ENCODE measurements around the gene FHIT. TPM values are rescaled to one million over a fixed set of nuclear protein-coding genes. Genes with fewer than 3 reads are reported as not detected.

Gene FHIT
- total RNA-seq, 1 donor from 2014 or later, result 20.2 TPM

DNA sequence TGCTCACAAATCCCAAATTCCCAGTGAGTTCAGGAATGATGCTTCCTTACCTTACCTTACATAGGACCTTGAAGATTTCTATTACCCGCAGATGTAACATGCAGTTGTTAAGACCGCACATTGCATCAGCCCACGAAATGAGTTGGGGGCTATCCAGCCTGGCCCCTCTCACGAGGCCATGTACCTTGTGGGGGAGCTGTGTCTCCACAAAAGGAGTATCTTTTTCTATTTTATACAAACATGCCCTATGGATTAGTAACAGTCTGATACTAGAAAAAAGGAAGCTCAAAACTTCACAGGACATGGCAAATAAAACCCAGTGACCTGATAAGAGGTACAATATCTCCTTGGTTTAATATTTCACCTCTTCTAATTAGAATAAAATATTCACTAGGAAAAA lies 1114.7 kb downstream of the FHIT start:
- DNase-seq (ENCODE audit: low spot score), result no peak
- H3K27me3 Mint-ChIP-seq (ENCODE audit: unreplicated experiment), result peaks cover 2% of the 10 kb centered on the region
- H3K9me3 Mint-ChIP-seq (ENCODE audit: unreplicated experiment), result no peaks in the 10 kb centered on the region
- no peaks in the 10 kb centered on the region for H3K4me1 Mint-ChIP-seq (ENCODE audit: unreplicated experiment)
- H3K27ac Mint-ChIP-seq (ENCODE audit: unreplicated experiment), result no peak overlapping the region
- TF ChIP-seq, protein P1, sequence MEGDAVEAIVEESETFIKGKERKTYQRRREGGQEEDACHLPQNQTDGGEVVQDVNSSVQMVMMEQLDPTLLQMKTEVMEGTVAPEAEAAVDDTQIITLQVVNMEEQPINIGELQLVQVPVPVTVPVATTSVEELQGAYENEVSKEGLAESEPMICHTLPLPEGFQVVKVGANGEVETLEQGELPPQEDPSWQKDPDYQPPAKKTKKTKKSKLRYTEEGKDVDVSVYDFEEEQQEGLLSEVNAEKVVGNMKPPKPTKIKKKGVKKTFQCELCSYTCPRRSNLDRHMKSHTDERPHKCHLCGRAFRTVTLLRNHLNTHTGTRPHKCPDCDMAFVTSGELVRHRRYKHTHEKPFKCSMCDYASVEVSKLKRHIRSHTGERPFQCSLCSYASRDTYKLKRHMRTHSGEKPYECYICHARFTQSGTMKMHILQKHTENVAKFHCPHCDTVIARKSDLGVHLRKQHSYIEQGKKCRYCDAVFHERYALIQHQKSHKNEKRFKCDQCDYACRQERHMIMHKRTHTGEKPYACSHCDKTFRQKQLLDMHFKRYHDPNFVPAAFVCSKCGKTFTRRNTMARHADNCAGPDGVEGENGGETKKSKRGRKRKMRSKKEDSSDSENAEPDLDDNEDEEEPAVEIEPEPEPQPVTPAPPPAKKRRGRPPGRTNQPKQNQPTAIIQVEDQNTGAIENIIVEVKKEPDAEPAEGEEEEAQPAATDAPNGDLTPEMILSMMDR (IDR thresholded peaks at IDR 0.05; ENCODE audit: unreplicated experiment), result no peak
- H3K4me3 Mint-ChIP-seq (ENCODE audit: unreplicated experiment), result no peak overlapping the region
- H3K36me3 Mint-ChIP-seq (ENCODE audit: low read depth, unreplicated experiment), result no peaks in the 10 kb centered on the region

DNA sequence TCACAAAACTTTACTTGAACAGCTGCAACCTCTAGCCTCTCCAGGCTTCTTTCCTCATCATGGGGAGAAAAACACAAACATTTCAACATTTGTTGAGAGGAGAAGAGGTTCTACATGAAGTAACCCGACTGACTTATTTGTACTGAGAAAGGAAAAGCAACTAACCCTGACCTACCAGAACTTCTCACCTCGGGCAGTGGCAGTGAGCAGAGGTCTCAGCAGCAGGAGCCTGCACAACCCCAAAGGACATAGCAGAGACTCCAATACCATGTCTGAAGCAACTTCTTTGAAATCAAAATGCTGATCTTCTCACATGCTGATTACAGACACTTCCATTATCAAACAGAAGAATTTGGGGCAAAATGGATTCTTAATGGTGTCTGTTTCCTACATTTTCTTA lies 1115.8 kb downstream of the FHIT start:
- H3K27ac Mint-ChIP-seq (ENCODE audit: unreplicated experiment), result no peak overlapping the region
- no peak for DNase-seq (ENCODE audit: low spot score)
- H3K4me3 Mint-ChIP-seq (ENCODE audit: unreplicated experiment), result no peak overlapping the region
- no peaks in the 10 kb centered on the region for H3K36me3 Mint-ChIP-seq (ENCODE audit: low read depth, unreplicated experiment)
- peaks cover 2% of the 10 kb centered on the region for H3K27me3 Mint-ChIP-seq (ENCODE audit: unreplicated experiment)
- TF ChIP-seq, protein P1 (IDR thresholded peaks at IDR 0.05; ENCODE audit: unreplicated experiment), result no peak
- no peaks in the 10 kb centered on the region for H3K9me3 Mint-ChIP-seq (ENCODE audit: unreplicated experiment)
- no peaks in the 10 kb centered on the region for H3K4me1 Mint-ChIP-seq (ENCODE audit: unreplicated experiment)

DNA sequence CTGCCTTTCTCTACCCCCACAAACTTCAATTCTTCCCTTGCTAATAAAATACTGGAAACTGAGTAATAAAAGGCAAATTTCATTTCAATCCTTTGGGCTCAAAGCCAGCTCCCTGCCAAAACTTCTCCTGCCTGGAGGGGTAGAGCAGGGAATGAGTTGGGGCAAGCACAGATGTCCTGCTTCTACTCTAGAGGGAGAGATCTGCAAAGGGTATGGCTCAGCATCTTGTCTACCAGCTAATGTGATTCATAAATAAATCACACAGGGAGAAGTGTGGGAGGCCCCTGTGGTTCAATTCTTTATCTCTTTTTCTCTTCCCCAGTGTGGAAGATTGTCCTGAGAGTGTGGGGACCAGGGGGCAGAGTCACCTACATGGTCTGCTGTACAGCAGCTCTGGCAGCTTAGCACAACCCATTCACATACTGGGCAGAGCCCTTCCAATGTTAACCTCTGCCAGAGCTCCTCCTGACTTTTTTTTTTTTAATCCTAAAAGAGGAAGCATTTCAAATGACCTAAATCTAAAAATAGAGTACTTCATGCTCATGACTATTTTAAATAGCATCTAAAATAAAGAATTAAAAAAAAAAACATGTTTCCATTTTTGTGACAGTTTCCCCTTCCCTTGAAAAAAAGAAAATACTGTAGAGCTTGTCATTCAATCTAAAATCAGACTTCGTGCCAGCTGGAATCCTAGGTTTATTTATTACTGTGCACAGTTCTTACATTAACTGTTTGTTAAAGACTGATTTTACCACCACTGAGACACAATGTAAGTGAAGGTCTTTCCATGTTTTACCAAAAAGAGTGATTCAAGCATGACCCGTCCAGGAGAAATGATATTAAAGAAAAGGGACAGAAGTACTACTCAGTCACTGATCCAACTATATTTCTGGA lies 1117.7 kb downstream of the FHIT start:
- TF ChIP-seq, protein P1 (IDR thresholded peaks at IDR 0.05; ENCODE audit: unreplicated experiment), result no peak
- Mint-ChIP-seq H3K9me3 (ENCODE audit: unreplicated experiment) (no peaks in the 10 kb centered on the region), H3K27ac (ENCODE audit: unreplicated experiment) (no peak overlapping the region), H3K36me3 (ENCODE audit: low read depth, unreplicated experiment) (no peaks in the 10 kb centered on the region), H3K4me3 (ENCODE audit: unreplicated experiment) (no peak overlapping the region), H3K27me3 (ENCODE audit: unreplicated experiment) (peaks cover 2% of the 10 kb centered on the region), H3K4me1 (ENCODE audit: unreplicated experiment) (no peaks in the 10 kb centered on the region)
- DNase-seq (ENCODE audit: low spot score), result no peak

DNA sequence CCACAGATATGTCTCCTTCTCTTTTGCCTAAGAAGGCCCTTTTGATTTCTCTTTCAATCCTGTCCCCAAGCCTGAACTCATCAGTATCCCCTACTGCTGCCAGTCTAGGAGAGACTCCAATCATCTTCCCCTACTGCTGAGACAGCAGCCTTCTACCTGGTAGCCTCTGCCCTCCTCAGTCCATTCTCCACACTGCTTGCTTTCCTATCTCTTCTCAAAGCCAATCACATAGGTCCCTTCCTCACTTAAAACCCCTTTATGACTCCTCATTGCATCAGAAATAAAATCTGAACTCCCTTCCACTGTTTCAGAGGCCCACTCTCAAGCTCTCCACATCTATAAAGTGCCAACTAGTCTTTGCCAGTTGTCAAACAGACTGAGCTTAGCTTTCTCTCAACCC lies 1119.6 kb downstream of the FHIT start:
- TF ChIP-seq, protein P1 (IDR thresholded peaks at IDR 0.05; ENCODE audit: unreplicated experiment), result no peak
- Mint-ChIP-seq H3K36me3 (ENCODE audit: low read depth, unreplicated experiment) (no peaks in the 10 kb centered on the region), H3K4me3 (ENCODE audit: unreplicated experiment) (no peak overlapping the region), H3K27me3 (ENCODE audit: unreplicated experiment) (peaks cover 2% of the 10 kb centered on the region), H3K27ac (ENCODE audit: unreplicated experiment) (no peak overlapping the region), H3K9me3 (ENCODE audit: unreplicated experiment) (no peaks in the 10 kb centered on the region), H3K4me1 (ENCODE audit: unreplicated experiment) (no peaks in the 10 kb centered on the region)
- no peak for DNase-seq (ENCODE audit: low spot score)
